ENCODE data around the gene TSPYL2.

The TSPYL2 gene

GRCh38 chrX:53081925-53082772 is at the start of gene TSPYL2:
Gene TSPYL2 (plus strand): TSS chrX:53082367. CDS start chrX:53082499, 132 bp downstream.
- peak; percentile 94 for DNase-seq (ENCODE audit: low spot score)

GRCh38 chrX:53036149-53036548 is 46.0 kb upstream of the TSPYL2 start:
- no peak for DNase-seq (ENCODE audit: low spot score)

GRCh38 chrX:53039236-53039635 is 42.9 kb upstream of the TSPYL2 start:
- DNase-seq (ENCODE audit: low spot score): no peak

- DNase-seq (ENCODE audit: low spot score): no peak
Measured at GRCh38 chrX:53044995-53045394, 37.2 kb upstream of the TSPYL2 start.

- DNase-seq (ENCODE audit: low spot score): no peak
Measured at GRCh38 chrX:53047228-53047627, 34.9 kb upstream of the TSPYL2 start.

- DNase-seq (ENCODE audit: low spot score): no peak
Measured at GRCh38 chrX:53048169-53049126, 33.7 kb upstream of the TSPYL2 start, which contains the start of gene GPR173. Gene GPR173 (plus strand): TSS chrX:53048789. CDS start chrX:53076622, 27,833 bp downstream.

- no peak for DNase-seq (ENCODE audit: low spot score)
Measured at GRCh38 chrX:53049127-53049517, 33.0 kb upstream of the TSPYL2 start.

GRCh38 chrX:53050841-53051240 is 31.3 kb upstream of the TSPYL2 start:
- DNase-seq (ENCODE audit: low spot score): no peak

- DNase-seq (ENCODE audit: low spot score): no peak
Measured at GRCh38 chrX:53055244-53055849, 26.8 kb upstream of the TSPYL2 start.

GRCh38 chrX:53056292-53056691 is 25.9 kb upstream of the TSPYL2 start:
- DNase-seq (ENCODE audit: low spot score): no peak

- DNase-seq (ENCODE audit: low spot score): no peak
Measured at GRCh38 chrX:53065104-53065503, 17.1 kb upstream of the TSPYL2 start.

GRCh38 chrX:53071064-53071463 is 11.1 kb upstream of the TSPYL2 start:
- no peak for DNase-seq (ENCODE audit: low spot score)

GRCh38 chrX:53071604-53072417 is 10.4 kb upstream of the TSPYL2 start:
- peak; percentile 82 for DNase-seq (ENCODE audit: low spot score)

GRCh38 chrX:53072418-53073114 is 9.6 kb upstream of the TSPYL2 start:
- DNase-seq (ENCODE audit: low spot score): no peak

GRCh38 chrX:53073115-53073586 is 9.0 kb upstream of the TSPYL2 start:
- no peak for DNase-seq (ENCODE audit: low spot score)

- DNase-seq (ENCODE audit: low spot score): no peak
Measured at GRCh38 chrX:53075011-53075410, 7.2 kb upstream of the TSPYL2 start.

GRCh38 chrX:53076671-53077070 is 5.5 kb upstream of the TSPYL2 start:
- no peak for DNase-seq (ENCODE audit: low spot score)

GRCh38 chrX:53077207-53078197 is 4.7 kb upstream of the TSPYL2 start:
- no peak for DNase-seq (ENCODE audit: low spot score)

GRCh38 chrX:53078943-53079342 is 3.2 kb upstream of the TSPYL2 start:
- DNase-seq (ENCODE audit: low spot score): no peak

All from CD4-positive, alpha-beta T cell treated with Interleukin-15 for 4 hours (primary cell).